ENCODE data around the gene LPAR3. TPM values are rescaled to one million over a fixed set of nuclear protein-coding genes. Genes with fewer than 3 reads are reported as not detected.

LPAR3 gene
- total RNA-seq, 1 donor from 2014 or later = 0.67 TPM

DNA sequence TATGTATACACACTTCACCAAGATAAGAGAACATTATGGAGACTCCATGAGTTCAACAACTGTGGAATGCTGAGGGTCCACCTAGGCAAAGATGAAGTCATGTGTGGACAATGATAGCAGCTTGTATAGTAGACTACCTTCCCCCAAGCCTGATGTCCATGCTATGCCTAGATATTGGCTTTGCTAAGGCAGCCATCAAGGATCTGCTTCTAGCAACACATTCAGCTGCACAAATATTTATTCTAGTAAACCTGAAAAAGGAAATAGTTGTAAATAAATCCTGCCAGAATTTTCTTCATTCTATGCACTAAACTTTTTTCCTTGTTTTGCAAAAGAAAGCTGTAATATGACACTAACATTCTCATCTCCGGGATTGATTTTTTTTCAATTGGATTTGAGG lies 7.0 kb upstream of the LPAR3 start:
- Mint-ChIP-seq H3K4me1 (no peaks in the 10 kb centered on the region), H3K9me3 (peaks cover 7% of the 10 kb centered on the region), H3K27ac (no peak overlapping the region), H3K4me3 (no peak overlapping the region), H3K27me3 (ENCODE audit: low read depth) (peaks cover 28% of the 10 kb centered on the region), H3K36me3 (no peaks in the 10 kb centered on the region)
- TF ChIP-seq, protein P1, sequence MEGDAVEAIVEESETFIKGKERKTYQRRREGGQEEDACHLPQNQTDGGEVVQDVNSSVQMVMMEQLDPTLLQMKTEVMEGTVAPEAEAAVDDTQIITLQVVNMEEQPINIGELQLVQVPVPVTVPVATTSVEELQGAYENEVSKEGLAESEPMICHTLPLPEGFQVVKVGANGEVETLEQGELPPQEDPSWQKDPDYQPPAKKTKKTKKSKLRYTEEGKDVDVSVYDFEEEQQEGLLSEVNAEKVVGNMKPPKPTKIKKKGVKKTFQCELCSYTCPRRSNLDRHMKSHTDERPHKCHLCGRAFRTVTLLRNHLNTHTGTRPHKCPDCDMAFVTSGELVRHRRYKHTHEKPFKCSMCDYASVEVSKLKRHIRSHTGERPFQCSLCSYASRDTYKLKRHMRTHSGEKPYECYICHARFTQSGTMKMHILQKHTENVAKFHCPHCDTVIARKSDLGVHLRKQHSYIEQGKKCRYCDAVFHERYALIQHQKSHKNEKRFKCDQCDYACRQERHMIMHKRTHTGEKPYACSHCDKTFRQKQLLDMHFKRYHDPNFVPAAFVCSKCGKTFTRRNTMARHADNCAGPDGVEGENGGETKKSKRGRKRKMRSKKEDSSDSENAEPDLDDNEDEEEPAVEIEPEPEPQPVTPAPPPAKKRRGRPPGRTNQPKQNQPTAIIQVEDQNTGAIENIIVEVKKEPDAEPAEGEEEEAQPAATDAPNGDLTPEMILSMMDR (IDR thresholded peaks at IDR 0.05; ENCODE audit: unreplicated experiment) = no peak
- DNase-seq (ENCODE audit: low spot score in 2 of 2, unreplicated experiment in 2 of 2) = no peak

DNA sequence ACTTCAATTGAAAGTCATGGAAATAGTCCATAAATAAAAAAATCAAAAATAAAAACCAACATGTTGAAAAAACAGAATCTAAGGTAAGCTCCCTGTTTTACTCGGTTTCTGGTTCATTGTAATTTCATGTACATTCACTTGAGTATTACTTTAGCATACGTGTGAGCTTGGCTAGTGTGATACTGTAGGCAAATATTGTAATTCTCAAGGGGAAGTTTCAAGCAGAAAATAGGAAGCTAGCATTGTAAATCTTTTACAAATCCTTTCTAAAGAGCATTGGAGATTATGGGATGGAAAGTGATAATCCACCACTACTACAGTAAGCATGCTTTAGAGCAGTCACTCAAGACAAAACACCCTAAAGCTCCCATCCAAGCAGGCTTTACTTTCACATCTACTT lies 3.3 kb upstream of the LPAR3 start:
- no peak for DNase-seq (ENCODE audit: low spot score in 2 of 2, unreplicated experiment in 2 of 2)
- TF ChIP-seq, protein P1 (IDR thresholded peaks at IDR 0.05; ENCODE audit: unreplicated experiment) = no peak
- Mint-ChIP-seq H3K27ac (no peak overlapping the region), H3K36me3 (no peaks in the 10 kb centered on the region), H3K4me1 (peaks cover 6% of the 10 kb centered on the region), H3K9me3 (no peaks in the 10 kb centered on the region), H3K4me3 (no peak overlapping the region), H3K27me3 (ENCODE audit: low read depth) (peaks cover 61% of the 10 kb centered on the region)

DNA sequence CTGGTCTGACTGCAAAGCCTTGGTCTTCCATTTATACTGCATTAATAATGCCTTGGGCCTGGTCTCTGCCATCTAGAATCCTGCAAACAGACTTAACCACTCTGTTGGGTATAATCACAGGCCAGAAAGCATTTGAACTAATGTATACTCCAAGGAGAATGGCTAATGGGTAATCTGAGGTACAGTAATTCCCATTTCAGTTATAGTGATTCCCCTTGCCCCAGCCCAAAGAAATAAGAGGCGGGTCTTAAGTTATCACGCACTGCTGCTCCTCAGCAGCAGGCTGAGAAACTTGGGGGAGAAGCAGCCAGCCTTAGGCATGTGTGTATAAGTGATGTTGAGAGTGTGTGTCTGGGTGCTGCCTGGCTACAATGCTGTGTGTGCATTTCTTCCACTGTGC lies 2.4 kb downstream of the LPAR3 start:
- H3K9me3 Mint-ChIP-seq = no peaks in the 10 kb centered on the region
- TF ChIP-seq, protein P1 (IDR thresholded peaks at IDR 0.05; ENCODE audit: unreplicated experiment) = no peak
- no peak overlapping the region for H3K27ac Mint-ChIP-seq

DNA sequence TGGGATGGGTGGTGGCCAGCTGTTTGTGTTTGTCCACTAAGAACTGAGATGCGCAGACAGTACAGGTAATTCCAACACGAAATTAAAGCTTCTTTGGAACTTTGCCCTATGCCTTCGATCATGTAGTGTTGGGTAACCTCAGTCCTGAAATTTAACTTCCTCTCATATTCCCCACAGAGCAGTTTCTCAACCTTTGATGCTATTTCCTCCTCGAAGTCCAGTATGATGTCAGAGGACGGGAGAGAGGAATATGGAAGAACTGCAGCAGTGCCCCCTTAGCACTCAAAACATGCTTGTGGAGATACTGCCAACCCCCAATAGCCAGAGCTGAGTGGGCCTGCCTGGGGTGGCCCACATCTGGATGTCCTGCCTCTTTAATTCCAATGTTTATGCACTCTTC lies 3.6 kb downstream of the LPAR3 start:
- Mint-ChIP-seq H3K27ac (no peak overlapping the region), H3K27me3 (ENCODE audit: low read depth) (peaks cover 41% of the 10 kb centered on the region), H3K36me3 (no peaks in the 10 kb centered on the region), H3K4me1 (peaks cover 8% of the 10 kb centered on the region), H3K4me3 (no peak overlapping the region), H3K9me3 (no peaks in the 10 kb centered on the region)
- no peak for DNase-seq (ENCODE audit: low spot score in 2 of 2, unreplicated experiment in 2 of 2)
- TF ChIP-seq, protein P1 (IDR thresholded peaks at IDR 0.05; ENCODE audit: unreplicated experiment) = no peak

More for the DNA sequence above, 2.4 kb downstream of the LPAR3 start:
- Mint-ChIP-seq H3K4me1 (peaks cover 6% of the 10 kb centered on the region), H3K4me3 (no peak overlapping the region), H3K27me3 (ENCODE audit: low read depth) (peaks cover 52% of the 10 kb centered on the region), H3K36me3 (no peaks in the 10 kb centered on the region)
- DNase-seq (ENCODE audit: low spot score in 2 of 2, unreplicated experiment in 2 of 2) = no peak

DNA sequence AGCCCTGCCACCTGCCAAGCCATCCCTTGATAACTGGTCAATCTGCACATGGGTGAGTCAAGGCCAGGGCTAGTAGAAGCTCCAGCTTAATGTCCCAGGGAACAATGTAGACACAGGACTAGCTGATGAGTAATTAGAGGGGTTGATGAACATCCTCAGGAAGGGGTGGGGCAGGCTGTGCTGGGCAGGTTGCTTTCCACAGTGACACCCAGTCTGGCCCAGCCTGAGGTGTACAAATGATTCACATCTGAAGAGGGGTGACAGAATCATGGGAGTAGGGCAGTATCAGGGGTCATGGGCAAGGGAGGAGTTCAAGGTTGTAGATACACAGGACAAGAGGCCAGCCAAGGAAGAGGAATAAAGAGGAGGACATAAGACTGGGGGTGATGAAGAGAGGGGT lies 4.3 kb downstream of the LPAR3 start:
- peaks cover 34% of the 10 kb centered on the region for H3K27me3 Mint-ChIP-seq (ENCODE audit: low read depth)
- H3K27ac Mint-ChIP-seq = no peak overlapping the region
- no peaks in the 10 kb centered on the region for H3K36me3 Mint-ChIP-seq
- H3K4me1 Mint-ChIP-seq = peaks cover 8% of the 10 kb centered on the region
- TF ChIP-seq, protein P1 (IDR thresholded peaks at IDR 0.05; ENCODE audit: unreplicated experiment) = no peak
- DNase-seq (ENCODE audit: low spot score in 2 of 2, unreplicated experiment in 2 of 2) = no peak
- H3K4me3 Mint-ChIP-seq = no peak overlapping the region
- no peaks in the 10 kb centered on the region for H3K9me3 Mint-ChIP-seq
